BE2C (cell line): ENCODE results near the gene UTP15. TPM values are rescaled to one million over a fixed set of nuclear protein-coding genes. Genes with fewer than 3 reads are reported as not detected.

Experiments
- DNase-seq: peaks from one replicate; pipeline ENCODE4 v3.0.0-alpha.2; 2020
- H3K27me3 ChIP-seq: fragments of 250-450 bp; sonication (Bioruptor Pico); 2 replicates; pipeline ENCODE4 v1.5.1; 2020; ENCODE audit warnings: mild to moderate bottlenecking
- H3K36me3 ChIP-seq: fragments of 250-450 bp; sonication (Bioruptor Pico); 2 replicates; pipeline ENCODE4 v1.5.1; 2020; ENCODE audit warnings: mild to moderate bottlenecking
- H3K4me1 ChIP-seq: fragments of 250-450 bp; sonication (Bioruptor Pico); 2 replicates; pipeline ENCODE4 v1.5.1; 2020
- H3K4me3 ChIP-seq: 2 replicates; pipeline ENCODE4 v1.5.1; 2011; ENCODE audit warnings: low read depth, low read length
- H3K9me3 ChIP-seq: fragments of 250-450 bp; sonication (Bioruptor Pico); 2 replicates; pipeline ENCODE4 v1.5.1; 2020
- CTCF ChIP-seq: IDR thresholded peaks from 2 replicates; pipeline ENCODE4 v1.5.1; 2012; ENCODE audit warnings: mild to moderate bottlenecking, low read depth, low read length
- polyA plus RNA-seq: library from polyadenylated mRNA; unstranded; fragments of >200 nt; gene quantifications from one replicate; pipeline ENCODE4 v1.2.1, GENCODE V29; 2012; ENCODE audit warnings: low read depth, missing spikeins; ENCODE audit not compliant: insufficient read length, insufficient read depth

UTP15 gene
- polyA plus RNA-seq: 20.8 TPM

GRCh38 chr5:73565139-73565968 lies at the start of gene UTP15, which contains the start of gene ANKRA2:
Gene UTP15 (plus strand): TSS chr5:73565743. CDS start chr5:73567345, 1,602 bp downstream.
Gene ANKRA2 (minus strand): TSS chr5:73565639. CDS start chr5:73562881, 2,758 bp downstream.
- H3K9me3 ChIP-seq: no peaks in the 10 kb centered on the region
- H3K4me3 ChIP-seq: peak within 1 kb of the TSS; percentile 100
- no peak for TF ChIP-seq CTCF
- DNase-seq: peak; percentile 100
- H3K4me1 ChIP-seq: no peaks in the 10 kb centered on the region
- no peaks in the 10 kb centered on the region for H3K27me3 ChIP-seq
- H3K36me3 ChIP-seq: peaks cover 11% of the 10 kb centered on the region

GRCh38 chr5:73519531-73520283 lies 45.8 kb upstream of the UTP15 start:
- peak; percentile 91 for TF ChIP-seq CTCF
- H3K9me3 ChIP-seq: no peaks in the 10 kb centered on the region
- peak; percentile 75 for DNase-seq
- H3K27me3 ChIP-seq: no peaks in the 10 kb centered on the region
- no peaks in the 10 kb centered on the region; the same call in 1 of the 2 replicates for H3K4me1 ChIP-seq
- H3K36me3 ChIP-seq: no peaks in the 10 kb centered on the region
- H3K4me3 ChIP-seq: no peak overlapping the region

GRCh38 chr5:73522989-73523388 lies 42.6 kb upstream of the UTP15 start:
- Histone ChIP-seq H3K36me3 (no peaks in the 10 kb centered on the region), H3K9me3 (no peaks in the 10 kb centered on the region), H3K27me3 (no peaks in the 10 kb centered on the region), H3K4me1 (no peaks in the 10 kb centered on the region; the same call in 1 of the 2 replicates), H3K4me3 (no peak overlapping the region)
- no peak for DNase-seq
- TF ChIP-seq CTCF: no peak

- H3K9me3 ChIP-seq: no peaks in the 10 kb centered on the region
- H3K4me3 ChIP-seq: no peak overlapping the region
- DNase-seq: no peak
- TF ChIP-seq CTCF: no peak
- no peaks in the 10 kb centered on the region for H3K36me3 ChIP-seq
- no peaks in the 10 kb centered on the region; the same call in 1 of the 2 replicates for H3K4me1 ChIP-seq
- no peaks in the 10 kb centered on the region; the same call in 1 of the 2 replicates for H3K27me3 ChIP-seq
Observed at GRCh38 chr5:73523861-73524260, 41.7 kb upstream of the UTP15 start.

GRCh38 chr5:73525606-73526203 lies 39.8 kb upstream of the UTP15 start:
- H3K36me3 ChIP-seq: no peaks in the 10 kb centered on the region
- DNase-seq: no peak
- no peak overlapping the region for H3K4me3 ChIP-seq
- H3K27me3 ChIP-seq: no peaks in the 10 kb centered on the region; the same call in none of the 2 replicates
- no peak for TF ChIP-seq CTCF
- H3K4me1 ChIP-seq: no peaks in the 10 kb centered on the region
- no peaks in the 10 kb centered on the region for H3K9me3 ChIP-seq
